DMS153 treated with DMSO at 0.1 percent for 48 hours (cell line): Measurements from ENCODE around the gene GTF2E1.
A peak's percentile ranks its signal among the peaks of the same experiment; 100 is the strongest.
"Not testable (repeated sequence)": the region's sequence is repeated elsewhere in the genome, so short reads cannot be mapped to it uniquely, and the experiment has no call there.

Experiments used
- DNase-seq: peaks from one replicate; lab custom pipeline; 2025; ENCODE audit not compliant: unreplicated experiment; lab: John Stamatoyannopoulos, UW

GTF2E1 gene

DNA sequence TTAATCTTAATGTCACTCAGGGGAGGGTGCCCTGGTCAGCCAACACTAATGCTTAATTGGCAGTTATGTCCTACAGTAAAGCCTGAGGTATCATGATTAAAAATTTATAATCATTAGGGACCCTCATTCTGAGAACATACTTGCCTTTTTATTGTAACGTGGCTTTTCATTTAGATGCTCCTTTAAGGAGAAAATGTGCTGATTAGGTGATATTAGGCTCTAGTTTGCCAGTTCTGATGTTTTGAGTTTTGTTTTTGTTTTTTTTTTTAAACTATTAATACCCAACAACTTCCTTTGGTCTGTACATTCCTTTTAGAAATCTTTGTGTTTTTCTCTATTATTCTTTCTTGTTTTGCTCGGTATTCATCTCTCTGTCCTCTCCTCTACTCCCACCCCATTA lies 10.3 kb downstream of the GTF2E1 start:
- no peak for DNase-seq

GRCh38 chr3:120753810-120754209 lies 11.3 kb downstream of the GTF2E1 start:
- DNase-seq, result no peak

DNA sequence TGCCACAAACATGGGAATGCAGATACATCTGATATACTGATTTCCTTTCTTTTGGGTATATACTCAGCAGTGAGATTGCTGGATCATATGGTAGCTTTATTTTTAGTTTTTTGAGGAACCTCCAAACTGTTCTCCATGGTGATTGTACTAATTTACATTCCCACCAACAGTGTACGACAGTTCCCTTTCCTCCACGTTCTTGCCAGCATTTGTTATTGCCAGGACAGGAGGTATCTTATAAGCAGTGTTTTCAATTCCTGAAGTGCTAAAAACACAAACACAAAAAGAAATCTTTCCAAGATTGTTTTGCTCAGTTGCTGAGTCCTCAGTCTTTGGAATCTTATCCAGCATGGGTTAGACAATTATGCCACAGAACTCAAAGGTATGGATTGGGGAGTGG lies 13.5 kb downstream of the GTF2E1 start:
- DNase-seq, result no peak

GRCh38 chr3:120758551-120758950 lies 16.0 kb downstream of the GTF2E1 start:
- not testable (repeated sequence) for DNase-seq

DNA sequence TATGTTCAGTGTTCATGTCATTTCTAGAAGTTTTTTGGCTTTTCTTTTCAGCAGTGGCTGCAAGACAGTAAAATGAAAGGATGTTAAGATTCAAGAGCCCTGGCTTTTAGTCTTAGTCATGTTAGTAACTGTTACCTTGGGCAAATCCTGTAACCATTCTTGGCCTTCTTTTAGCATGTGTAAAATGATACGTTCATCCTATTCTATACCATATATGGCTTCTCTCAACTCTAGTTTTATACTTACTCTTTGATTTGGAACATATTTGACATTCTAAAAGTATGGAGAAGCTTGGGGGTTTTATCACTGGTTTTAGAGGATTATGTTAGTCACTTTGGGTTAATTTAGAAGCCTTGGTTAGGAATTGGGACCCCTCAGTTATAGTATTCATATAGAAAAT lies 20.1 kb downstream of the GTF2E1 start:
- DNase-seq, result no peak

DNA sequence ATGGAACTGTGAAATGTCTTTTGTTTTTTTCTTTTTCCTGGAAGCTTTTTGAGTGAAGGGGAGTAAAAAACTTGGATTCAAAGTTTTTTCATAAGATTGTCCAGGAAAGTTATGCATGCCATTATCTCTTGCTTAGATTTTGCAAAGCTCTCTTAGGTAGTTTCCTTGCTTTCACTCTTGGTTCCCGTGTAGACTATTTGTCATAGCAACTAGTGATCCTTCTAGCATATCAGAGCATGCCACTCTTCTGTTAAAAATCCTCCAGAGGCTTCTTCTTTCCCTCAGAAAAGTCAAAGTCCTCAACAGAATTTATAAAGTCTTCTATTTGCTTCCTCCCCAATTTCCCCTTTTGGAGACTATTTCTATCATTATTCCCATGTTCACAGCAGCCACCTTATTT lies 21.1 kb downstream of the GTF2E1 start:
- DNase-seq, result no peak

DNA sequence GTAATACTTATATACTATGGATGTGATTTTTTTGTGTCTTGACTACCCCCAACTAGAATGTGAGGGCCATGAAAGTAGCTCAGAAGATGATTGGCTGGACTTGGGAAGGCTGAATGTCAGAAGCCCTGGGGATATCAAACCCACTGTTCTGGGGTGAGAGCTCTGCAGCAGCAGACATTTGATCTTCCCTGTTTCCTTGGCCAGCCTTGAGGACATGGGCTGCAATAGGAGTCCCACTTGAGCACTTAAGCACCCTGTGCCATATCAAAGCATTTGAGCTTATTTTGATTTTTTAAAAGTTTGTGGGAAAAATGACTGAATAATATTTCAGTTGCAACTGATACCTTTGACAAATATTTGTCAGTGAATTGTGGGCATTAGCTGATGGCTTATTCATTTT lies 21.7 kb downstream of the GTF2E1 start:
- no peak for DNase-seq

GRCh38 chr3:120765830-120766493 lies 23.4 kb downstream of the GTF2E1 start:
- no peak for DNase-seq

GRCh38 chr3:120766576-120766975 lies 24.0 kb downstream of the GTF2E1 start:
- no peak for DNase-seq

- DNase-seq, result peak; percentile 35
These were observed 24.6 kb downstream of the GTF2E1 start for GRCh38 chr3:120767106-120767505.

GRCh38 chr3:120769436-120769835 lies 26.9 kb downstream of the GTF2E1 start:
- DNase-seq, result no peak

- DNase-seq, result no peak
These were observed 28.3 kb downstream of the GTF2E1 start for GRCh38 chr3:120770891-120771290.

GRCh38 chr3:120772081-120772480 lies 29.5 kb downstream of the GTF2E1 start:
- DNase-seq, result no peak

DNA sequence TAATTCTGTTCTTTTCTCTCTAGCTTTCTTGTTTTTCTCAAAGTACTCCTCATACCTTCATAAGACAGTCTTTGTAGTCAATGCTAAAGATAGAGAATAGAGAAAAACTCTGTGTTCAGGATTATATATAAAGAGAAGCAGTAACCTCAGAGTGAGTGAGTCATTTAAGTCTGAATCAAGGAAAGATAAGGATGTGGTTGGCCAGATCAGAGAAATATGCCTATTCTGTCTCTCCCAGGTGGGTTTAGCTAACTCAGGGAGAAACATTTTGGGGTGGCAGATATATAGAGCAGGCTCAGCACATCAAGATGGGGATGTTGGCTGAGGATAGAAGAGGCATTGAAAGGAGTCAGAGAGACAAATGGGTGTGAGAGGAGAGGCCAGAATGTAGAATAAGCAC lies 31.4 kb downstream of the GTF2E1 start:
- DNase-seq, result no peak

- DNase-seq, result no peak
These were observed 32.9 kb downstream of the GTF2E1 start for GRCh38 chr3:120775411-120775810.

GRCh38 chr3:120778776-120779175 lies 36.2 kb downstream of the GTF2E1 start:
- no peak for DNase-seq

DNA sequence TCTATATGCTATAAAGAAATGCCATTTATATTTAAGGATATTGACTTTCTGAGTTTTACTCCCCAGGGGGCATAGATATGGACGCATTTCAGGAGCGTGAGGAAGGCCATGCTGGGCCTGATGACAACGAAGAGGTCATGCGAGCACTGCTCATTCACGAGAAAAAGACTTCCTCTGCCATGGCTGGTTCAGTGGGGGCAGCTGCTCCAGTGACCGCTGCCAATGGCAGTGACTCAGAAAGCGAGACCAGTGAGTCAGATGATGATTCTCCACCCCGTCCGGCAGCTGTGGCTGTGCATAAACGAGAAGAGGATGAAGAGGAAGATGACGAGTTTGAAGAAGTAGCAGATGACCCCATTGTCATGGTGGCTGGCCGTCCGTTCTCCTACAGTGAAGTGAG lies 38.4 kb downstream of the GTF2E1 start:
- no peak for DNase-seq

DNA sequence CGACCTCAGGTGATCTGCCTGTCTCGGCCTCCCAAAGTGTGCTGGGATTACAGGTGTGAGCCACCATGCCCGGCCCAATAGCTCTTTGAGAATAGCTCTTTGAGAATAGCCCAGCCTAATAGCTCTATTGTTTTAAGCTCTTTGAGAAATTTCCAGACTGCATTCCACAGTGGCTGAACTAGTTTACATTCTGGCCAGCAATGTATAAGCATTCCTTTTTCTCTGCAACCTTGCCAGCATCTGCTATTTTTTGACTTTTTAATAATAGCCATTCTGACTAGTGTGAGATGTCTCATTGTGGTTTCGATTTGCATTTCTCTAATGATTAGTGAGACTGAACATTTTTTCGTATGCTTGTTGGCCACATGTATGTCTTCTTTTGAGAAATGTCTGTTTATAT lies 43.3 kb downstream of the GTF2E1 start:
- not testable (repeated sequence) for DNase-seq

DNA sequence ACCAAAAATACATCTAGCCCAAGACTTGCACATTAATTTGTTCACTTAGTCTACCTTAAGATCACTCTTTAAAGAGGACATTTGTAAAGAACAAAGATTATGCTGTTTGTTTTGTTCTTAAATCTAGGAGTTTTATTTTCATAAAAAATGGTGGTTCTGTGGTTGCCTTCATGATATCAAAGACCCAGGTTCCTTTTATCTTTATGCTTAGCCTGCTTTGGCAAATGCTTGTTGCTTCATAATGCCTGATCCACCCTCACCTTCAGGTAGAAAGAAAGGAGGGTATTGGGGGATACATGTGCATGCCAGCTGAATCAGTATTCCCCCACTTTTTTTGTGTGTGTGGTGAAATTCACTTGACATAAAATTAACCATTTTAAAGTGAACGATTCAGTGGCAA lies 48.5 kb downstream of the GTF2E1 start:
- no peak for DNase-seq

GRCh38 chr3:120791913-120792312 lies 49.4 kb downstream of the GTF2E1 start:
- no peak for DNase-seq

- DNase-seq, result no peak
These were observed 51.1 kb downstream of the GTF2E1 start for GRCh38 chr3:120793601-120794000.

DNA sequence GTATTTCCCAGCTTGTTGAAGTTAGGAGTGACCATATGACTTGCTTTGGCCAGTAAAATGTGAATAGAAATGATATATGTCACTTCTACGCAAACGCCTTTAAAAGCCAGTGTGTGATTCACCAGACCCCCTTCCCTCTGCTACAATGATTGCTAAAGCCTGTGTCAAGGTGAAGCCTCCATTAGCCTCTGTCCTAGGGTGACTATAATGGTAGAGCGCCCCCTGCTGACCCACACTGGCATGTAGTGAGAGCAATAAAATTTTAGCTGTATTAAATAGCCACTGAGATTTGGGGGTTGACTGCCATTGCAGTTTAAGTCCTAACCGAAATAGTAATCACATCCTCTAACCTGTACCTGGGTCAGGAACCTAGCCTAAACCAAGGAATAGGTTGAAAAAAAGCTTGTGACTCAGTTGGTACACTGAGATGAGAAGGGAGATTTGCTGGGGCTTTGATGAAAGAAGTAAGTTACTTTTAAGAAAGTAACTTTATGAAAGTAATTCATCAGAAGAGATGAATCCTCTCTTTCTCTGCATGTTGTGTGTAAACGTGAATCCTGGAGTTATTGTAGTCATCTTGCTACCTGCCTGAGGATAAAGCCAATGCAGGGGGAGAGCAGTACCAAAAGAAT lies 52.6 kb downstream of the GTF2E1 start:
- DNase-seq, result peak; percentile 26

DNA sequence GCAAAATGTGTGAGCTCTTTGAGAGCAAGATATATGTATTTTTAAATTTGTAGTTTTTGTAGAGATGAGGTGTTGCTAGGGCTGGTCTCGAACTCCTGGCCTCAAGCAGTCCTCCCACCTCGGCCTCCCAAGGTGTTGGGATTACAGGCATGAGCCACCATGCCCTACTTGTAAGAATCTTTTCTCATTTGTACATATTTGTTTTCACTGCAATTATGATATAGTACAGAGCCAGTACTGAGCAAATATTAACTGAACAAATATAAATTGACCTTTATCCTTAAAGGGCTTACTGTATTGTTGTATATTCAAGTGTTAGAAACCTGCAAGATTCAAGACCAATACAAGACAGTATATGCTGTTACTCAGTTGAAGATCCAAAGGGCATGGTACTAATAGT lies 53.4 kb downstream of the GTF2E1 start:
- DNase-seq, result no peak
